Fibroblast of lung (primary cell): Measurements from ENCODE around the gene OR2M7.
"Not testable (repeated sequence)": the region's sequence is repeated elsewhere in the genome, so short reads cannot be mapped to it uniquely, and the experiment has no call there.

Experiments
- EZH2 ChIP-seq: IDR thresholded peaks from 2 replicates; pipeline ENCODE4 v1.5.1; 2012; ENCODE audit warnings: low read length, control low read depth, mild to moderate bottlenecking; ENCODE audit errors: missing control alignments
- TF ChIP-seq, protein P1 (sequence below), 2 donors: IDR thresholded peaks in 1 of 2; conservative IDR thresholded peaks in 1 of 2; 1 replicate in 1 of 2; 2 replicates in 1 of 2; pipeline ENCODE4 v1.5.1; 2011 to 2012; ENCODE audit warnings: low read length in 2 of 2, control low read depth in 1 of 2, inconsistent platforms in 1 of 2, low read depth in 1 of 2, mild to moderate bottlenecking in 1 of 2

DNA sequence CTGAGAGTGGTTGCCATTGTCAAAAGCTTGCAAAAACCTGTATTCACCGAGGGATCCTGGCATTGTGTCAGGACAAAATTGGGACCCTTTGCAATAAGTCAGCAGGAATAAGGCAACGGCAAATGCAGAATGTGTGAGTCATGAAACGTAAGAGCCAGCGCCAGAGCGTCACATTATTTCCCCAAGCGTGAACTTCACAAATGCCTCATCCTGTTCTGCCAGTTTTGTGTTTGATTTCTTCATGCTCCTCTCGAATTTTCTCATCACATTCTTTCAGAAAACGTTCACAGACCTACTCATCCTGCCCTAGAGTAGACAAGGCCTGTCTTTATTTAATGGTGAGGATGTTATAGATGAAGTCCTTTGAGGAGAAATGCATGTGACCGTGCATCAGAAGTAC is 18.7 kb downstream of the OR2M7 start:
- TF ChIP-seq, protein P1, sequence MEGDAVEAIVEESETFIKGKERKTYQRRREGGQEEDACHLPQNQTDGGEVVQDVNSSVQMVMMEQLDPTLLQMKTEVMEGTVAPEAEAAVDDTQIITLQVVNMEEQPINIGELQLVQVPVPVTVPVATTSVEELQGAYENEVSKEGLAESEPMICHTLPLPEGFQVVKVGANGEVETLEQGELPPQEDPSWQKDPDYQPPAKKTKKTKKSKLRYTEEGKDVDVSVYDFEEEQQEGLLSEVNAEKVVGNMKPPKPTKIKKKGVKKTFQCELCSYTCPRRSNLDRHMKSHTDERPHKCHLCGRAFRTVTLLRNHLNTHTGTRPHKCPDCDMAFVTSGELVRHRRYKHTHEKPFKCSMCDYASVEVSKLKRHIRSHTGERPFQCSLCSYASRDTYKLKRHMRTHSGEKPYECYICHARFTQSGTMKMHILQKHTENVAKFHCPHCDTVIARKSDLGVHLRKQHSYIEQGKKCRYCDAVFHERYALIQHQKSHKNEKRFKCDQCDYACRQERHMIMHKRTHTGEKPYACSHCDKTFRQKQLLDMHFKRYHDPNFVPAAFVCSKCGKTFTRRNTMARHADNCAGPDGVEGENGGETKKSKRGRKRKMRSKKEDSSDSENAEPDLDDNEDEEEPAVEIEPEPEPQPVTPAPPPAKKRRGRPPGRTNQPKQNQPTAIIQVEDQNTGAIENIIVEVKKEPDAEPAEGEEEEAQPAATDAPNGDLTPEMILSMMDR (conservative IDR thresholded peaks at IDR 0.05 in 1 of 2, IDR thresholded peaks at IDR 0.05 in 1 of 2; ENCODE audit: low read depth in 1 of 2, low read length in 2 of 2) = not testable (repeated sequence)
- TF ChIP-seq EZH2 = not testable (repeated sequence)
